Osteoblast (primary cell): Measurements from ENCODE around the gene SZT2. TPM values are rescaled to one million over a fixed set of nuclear protein-coding genes. Genes with fewer than 3 reads are reported as not detected.

ENCODE experiments used
- DNase-seq: peaks from one replicate; pipeline ENCODE4 v3.0.0; 2011; ENCODE audit warnings: low spot score, mixed read lengths; ENCODE audit not compliant: insufficient read length; ENCODE audit errors: missing footprints
- H2AFZ ChIP-seq: 2 replicates; pipeline ENCODE4 v1.6.0; 2011; ENCODE audit warnings: mild to moderate bottlenecking, low read length
- H3K27ac ChIP-seq: 2 replicates; pipeline ENCODE4 v1.5.1; 2011; ENCODE audit warnings: mild to moderate bottlenecking, low read depth, low read length, moderate library complexity
- H3K27me3 ChIP-seq: 2 replicates; pipeline ENCODE4 v1.6.0; 2012; ENCODE audit warnings: mild to moderate bottlenecking, control low read depth, inconsistent platforms, low read length, moderate library complexity; ENCODE audit not compliant: insufficient read depth
- H3K36me3 ChIP-seq: 2 replicates; pipeline ENCODE4 v1.5.1; 2011; ENCODE audit warnings: mild to moderate bottlenecking, low read length, control low read depth, moderate library complexity; ENCODE audit not compliant: insufficient read depth
- H3K4me1 ChIP-seq: 2 replicates; pipeline ENCODE4 v1.5.1; 2011; ENCODE audit warnings: mild to moderate bottlenecking, low read length, control low read depth, moderate library complexity; ENCODE audit not compliant: insufficient read depth
- H3K4me2 ChIP-seq: 2 replicates; pipeline ENCODE4 v1.6.0; 2011; ENCODE audit warnings: mild to moderate bottlenecking, low read length; ENCODE audit not compliant: insufficient read depth
- H3K4me3 ChIP-seq: fragments of 200-600 bp; sonication (generic); 3 replicates; pipeline ENCODE4 v1.5.1; 2012; ENCODE audit warnings: mild to moderate bottlenecking, low read length, inconsistent platforms; ENCODE audit not compliant: insufficient read depth
- H3K79me2 ChIP-seq: 2 replicates; pipeline ENCODE4 v1.6.0; 2012; ENCODE audit warnings: mild to moderate bottlenecking, low read length, control low read depth, inconsistent platforms; ENCODE audit not compliant: insufficient read depth
- H3K9me3 ChIP-seq: 2 replicates; pipeline ENCODE4 v1.5.1; 2011; ENCODE audit warnings: low read depth, low read length, control low read depth
- H4K20me1 ChIP-seq: 2 replicates; pipeline ENCODE4 v1.6.0; 2012; ENCODE audit warnings: mild to moderate bottlenecking, low read length, control low read depth; ENCODE audit not compliant: insufficient read depth
- total RNA-seq: library from RNA; depleted of rRNA; stranded (reverse); fragments of >200 nt; gene quantifications from 2 replicates; pipeline ENCODE4 v1.2.3, GENCODE V29; 2012
- TF ChIP-seq, protein P1 (sequence below): IDR thresholded peaks from 2 replicates; pipeline ENCODE4 v1.5.1; 2011; ENCODE audit warnings: mild to moderate bottlenecking, low read depth, low read length, moderate library complexity; ENCODE audit errors: extremely low read depth

SZT2 gene
- total RNA-seq, 1 donor, result 42.0 TPM

DNA sequence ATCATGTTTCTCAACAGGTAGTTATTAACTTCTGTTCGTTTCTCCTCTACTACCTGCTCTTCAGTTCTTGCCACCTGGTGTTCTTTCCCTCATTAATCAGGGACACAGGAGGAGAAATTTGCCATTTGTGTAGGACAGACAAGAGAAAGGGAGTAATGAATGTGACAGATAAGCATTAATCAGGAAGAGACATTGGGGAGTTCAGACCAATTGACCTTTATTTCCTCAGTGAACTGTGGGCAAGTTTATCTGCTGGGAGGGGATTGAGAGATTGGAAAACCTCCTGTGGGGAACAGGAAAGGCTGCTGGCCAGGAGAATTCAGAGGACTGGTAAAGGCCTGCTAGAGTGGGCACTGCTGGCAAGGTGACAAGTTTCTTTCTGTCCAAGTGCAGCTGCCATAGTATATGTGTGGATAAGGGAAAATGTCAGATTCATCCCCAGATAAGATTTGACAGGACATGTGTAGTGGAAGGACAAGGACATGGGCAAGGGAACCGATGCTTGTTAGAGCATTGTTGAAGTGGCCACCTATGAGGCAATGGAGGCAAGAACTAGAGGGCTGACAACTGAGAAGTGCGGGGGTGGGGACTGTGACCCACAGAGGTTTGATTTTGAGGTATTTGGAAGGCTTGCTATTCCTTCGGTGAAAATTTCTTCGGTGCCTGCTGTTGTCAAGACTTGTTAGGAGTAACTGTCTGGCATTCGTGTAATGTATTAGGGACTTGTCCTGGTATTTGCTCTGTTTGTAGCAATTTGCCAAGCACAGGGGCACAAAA lies 12.6 kb downstream of the SZT2 start:
- Histone ChIP-seq H3K27me3 (no peaks in the 10 kb centered on the region), H3K36me3 (peaks cover 45% of the 10 kb centered on the region), H3K4me2 (no peak overlapping the region), H3K9me3 (no peaks in the 10 kb centered on the region), H3K27ac (no peak overlapping the region), H3K4me3 (no peak overlapping the region), H3K79me2 (peaks cover 40% of the 10 kb centered on the region), H2AFZ (no peak overlapping the region), H4K20me1 (peaks cover 16% of the 10 kb centered on the region), H3K4me1 (no peaks in the 10 kb centered on the region)
- TF ChIP-seq, protein P1, sequence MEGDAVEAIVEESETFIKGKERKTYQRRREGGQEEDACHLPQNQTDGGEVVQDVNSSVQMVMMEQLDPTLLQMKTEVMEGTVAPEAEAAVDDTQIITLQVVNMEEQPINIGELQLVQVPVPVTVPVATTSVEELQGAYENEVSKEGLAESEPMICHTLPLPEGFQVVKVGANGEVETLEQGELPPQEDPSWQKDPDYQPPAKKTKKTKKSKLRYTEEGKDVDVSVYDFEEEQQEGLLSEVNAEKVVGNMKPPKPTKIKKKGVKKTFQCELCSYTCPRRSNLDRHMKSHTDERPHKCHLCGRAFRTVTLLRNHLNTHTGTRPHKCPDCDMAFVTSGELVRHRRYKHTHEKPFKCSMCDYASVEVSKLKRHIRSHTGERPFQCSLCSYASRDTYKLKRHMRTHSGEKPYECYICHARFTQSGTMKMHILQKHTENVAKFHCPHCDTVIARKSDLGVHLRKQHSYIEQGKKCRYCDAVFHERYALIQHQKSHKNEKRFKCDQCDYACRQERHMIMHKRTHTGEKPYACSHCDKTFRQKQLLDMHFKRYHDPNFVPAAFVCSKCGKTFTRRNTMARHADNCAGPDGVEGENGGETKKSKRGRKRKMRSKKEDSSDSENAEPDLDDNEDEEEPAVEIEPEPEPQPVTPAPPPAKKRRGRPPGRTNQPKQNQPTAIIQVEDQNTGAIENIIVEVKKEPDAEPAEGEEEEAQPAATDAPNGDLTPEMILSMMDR, result no peak
- DNase-seq, result no peak

DNA sequence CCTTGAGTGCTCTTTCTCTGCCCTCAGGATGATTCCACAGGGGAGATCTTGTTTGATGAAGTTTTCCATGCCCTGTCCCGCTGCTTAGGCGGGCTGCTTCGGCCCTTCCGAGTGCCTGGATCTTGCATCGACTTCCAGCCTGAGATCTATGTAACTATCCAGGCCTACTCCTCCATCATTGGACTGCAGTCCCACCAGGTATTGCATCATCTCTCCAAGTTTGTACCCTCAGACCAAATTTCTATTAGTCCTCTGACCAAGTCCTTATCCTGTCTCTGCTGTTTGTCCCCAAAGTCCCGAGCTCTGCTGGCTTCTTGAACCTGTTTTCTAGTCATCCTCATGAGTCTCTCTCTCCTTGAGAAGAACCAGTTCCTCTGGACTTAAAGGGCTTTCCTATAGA lies 14.7 kb downstream of the SZT2 start:
- no peak overlapping the region for H3K4me2 ChIP-seq
- H3K27ac ChIP-seq, result no peak overlapping the region
- TF ChIP-seq, protein P1, result no peak
- H3K36me3 ChIP-seq, result peaks cover 63% of the 10 kb centered on the region
- H2AFZ ChIP-seq, result no peak overlapping the region
- H3K79me2 ChIP-seq, result peaks cover 24% of the 10 kb centered on the region
- DNase-seq, result no peak
- H4K20me1 ChIP-seq, result peaks cover 16% of the 10 kb centered on the region
- H3K27me3 ChIP-seq, result no peaks in the 10 kb centered on the region
- no peaks in the 10 kb centered on the region for H3K4me1 ChIP-seq
- H3K4me3 ChIP-seq, result no peak overlapping the region
- no peaks in the 10 kb centered on the region for H3K9me3 ChIP-seq

DNA sequence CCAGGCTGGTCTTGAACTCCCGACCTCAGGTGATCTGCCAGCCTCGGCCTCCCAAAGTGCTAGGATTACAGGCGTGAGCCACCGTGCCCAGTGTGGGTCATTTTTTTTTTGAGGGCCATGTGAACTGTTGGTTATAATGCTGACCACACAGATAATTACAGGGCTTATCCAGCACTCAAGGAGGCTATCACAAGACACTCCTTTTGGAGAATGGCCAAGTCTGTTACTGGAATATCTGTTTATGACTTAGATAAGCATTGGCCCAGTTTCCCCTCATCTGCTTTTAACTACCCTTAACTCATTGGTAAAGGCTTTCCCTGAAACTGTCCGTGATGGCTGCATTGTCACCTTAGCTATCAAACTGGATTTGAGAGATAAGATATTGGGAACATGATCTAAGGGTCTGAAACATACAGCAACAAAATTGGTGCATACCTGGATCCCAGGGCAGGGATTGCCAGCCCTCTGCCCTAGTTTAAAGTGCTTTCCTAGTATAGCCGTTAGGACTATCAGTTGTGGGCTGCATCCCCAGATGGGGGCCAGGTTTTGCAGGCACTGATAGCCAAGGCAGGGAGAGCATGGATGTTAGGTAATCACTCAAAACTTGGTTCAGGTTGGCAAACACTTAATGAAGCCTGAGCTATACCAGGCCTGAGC lies 15.6 kb downstream of the SZT2 start:
- no peak for DNase-seq
- Histone ChIP-seq H2AFZ (no peak overlapping the region), H3K4me3 (no peak overlapping the region), H3K4me1 (no peaks in the 10 kb centered on the region), H3K9me3 (no peaks in the 10 kb centered on the region), H3K27me3 (no peaks in the 10 kb centered on the region), H3K36me3 (peaks cover 59% of the 10 kb centered on the region), H3K4me2 (no peak overlapping the region), H4K20me1 (peaks cover 16% of the 10 kb centered on the region), H3K79me2 (peaks cover 19% of the 10 kb centered on the region), H3K27ac (no peak overlapping the region)
- TF ChIP-seq, protein P1, result no peak

DNA sequence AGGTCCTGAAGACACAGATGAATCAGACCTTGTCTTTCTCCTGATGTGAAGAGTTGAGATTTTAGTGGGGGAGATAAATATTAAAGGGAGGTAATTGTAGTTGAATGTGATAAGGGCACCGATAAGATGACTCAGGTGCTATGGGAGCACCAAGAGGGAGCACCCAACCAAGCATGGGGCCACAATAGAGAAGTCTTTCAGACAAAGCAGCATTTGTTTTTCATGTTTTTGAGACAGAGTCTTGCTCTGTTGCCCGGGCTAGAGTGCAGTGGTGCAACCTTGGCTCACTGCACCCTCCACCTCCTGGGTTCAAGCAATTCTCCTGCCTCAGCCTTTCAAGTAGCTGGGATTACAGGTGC lies 16.2 kb downstream of the SZT2 start:
- H3K9me3 ChIP-seq, result no peaks in the 10 kb centered on the region
- H2AFZ ChIP-seq, result no peak overlapping the region
- no peak for DNase-seq
- H3K27me3 ChIP-seq, result no peaks in the 10 kb centered on the region
- H3K4me3 ChIP-seq, result no peak overlapping the region
- no peak overlapping the region for H3K27ac ChIP-seq
- H3K4me1 ChIP-seq, result no peaks in the 10 kb centered on the region
- peaks cover 59% of the 10 kb centered on the region for H3K36me3 ChIP-seq
- peaks cover 17% of the 10 kb centered on the region for H3K79me2 ChIP-seq
- no peak overlapping the region for H3K4me2 ChIP-seq
- H4K20me1 ChIP-seq, result peaks cover 16% of the 10 kb centered on the region
- TF ChIP-seq, protein P1, result no peak
